HepG2 (cell line): ENCODE measurements around the gene UNC5A. TPM values are rescaled to one million over a fixed set of nuclear protein-coding genes. Genes with fewer than 3 reads are reported as not detected.

Experiments
- ATAC-seq: fragments of 200-7000 bp; cut with Tn5 transposase; 3 replicates; pipeline ENCODE4 v1.9.1; 2020; ENCODE audit warnings: mild to moderate bottlenecking, moderate library complexity
- BruUV-seq: library from RNA; stranded (reverse); fragments of 400-500 nt; replicated peaks from 2 replicates; lab custom pipeline; 2021; lab: Mats Ljungman, UMichigan
- CTCF ChIA-PET: fragments of 300-600 bp; formaldehyde crosslinking; extraction: SDS; loops from one replicate; lab custom pipeline; 2021; ENCODE audit warnings: low total read pairs, inconsistent platforms, low intra/inter-chr PET ratio; lab: Yijun Ruan, JAX
- POLR2A ChIA-PET: fragments of 350-600 bp; sonication (Branson Sonifier 250); formaldehyde crosslinking; loops from one replicate; lab custom pipeline; 2020; ENCODE audit warnings: antibody characterized with exemption, inconsistent platforms; lab: Yijun Ruan, JAX
- DNase-seq: peaks from one replicate; pipeline ENCODE4 v3.0.0-alpha.2; 2015; ENCODE audit warnings: low spot score
- FAIRE-seq: peaks from 3 replicates; lab custom pipeline; 2011; peaks lifted over from hg19 to GRCh38; lab: Jason Lieb, UNC
- H2AFZ ChIP-seq: one replicate; pipeline ENCODE4 v1.6.1; 2011; ENCODE audit warnings: low read length, inconsistent platforms
- H3K27ac ChIP-seq: fragments of 300-600 bp; 3 replicates; pipeline ENCODE4 v1.8.0; 2011; ENCODE audit warnings: mixed run types, mild to moderate bottlenecking, mixed read lengths, low read length, inconsistent platforms; ENCODE audit not compliant: insufficient read depth; ENCODE audit errors: extremely low read length
- H3K27me3 ChIP-seq, 2 experiments: fragments of 200-600 bp in 1 of 2; 2 replicates in 1 of 2; 3 replicates in 1 of 2; pipeline versions ENCODE4 v1.6.0 to v1.8.0; 2011; ENCODE audit warnings: low read length in 2 of 2, mild to moderate bottlenecking in 2 of 2, moderate library complexity in 2 of 2, inconsistent platforms in 1 of 2; ENCODE audit not compliant: insufficient read depth in 2 of 2, control insufficient read depth in 1 of 2
- H3K36me3 ChIP-seq, 2 experiments: fragments of 200-600 bp in 1 of 2; replicated peaks in 1 of 2; 2 replicates in 1 of 2; 3 replicates in 1 of 2; pipeline versions ENCODE4 v1.5.1 to v1.8.0; 2011; ENCODE audit warnings: low read length in 2 of 2, inconsistent platforms in 1 of 2; ENCODE audit not compliant: insufficient read depth in 2 of 2, control insufficient read depth in 1 of 2
- H3K4me1 ChIP-seq: 2 replicates; pipeline ENCODE4 v1.5.1; 2012; ENCODE audit warnings: low read length, inconsistent platforms; ENCODE audit not compliant: insufficient read depth
- H3K4me2 ChIP-seq: 2 replicates; pipeline ENCODE4 v1.6.0; 2011; ENCODE audit warnings: low read depth, low read length, inconsistent platforms
- H3K4me3 ChIP-seq, 3 experiments: fragments of 200-600 bp in 1 of 3; sonication (generic), shearing (Covaris generic) in 1 of 3; replicated peaks in 1 of 3; 2 replicates each; pipeline ENCODE4 v1.5.1; 2011 to 2016; ENCODE audit warnings: low read length in 3 of 3, inconsistent platforms in 2 of 3, low read depth in 2 of 3, mild to moderate bottlenecking in 2 of 3, control low read depth in 1 of 3, mixed read lengths in 1 of 3; ENCODE audit not compliant: insufficient read depth in 1 of 3
- H3K79me2 ChIP-seq: one replicate; pipeline ENCODE4 v1.6.1; 2011; ENCODE audit warnings: low read length, inconsistent platforms; ENCODE audit not compliant: insufficient read depth
- H3K9ac ChIP-seq: 2 replicates; pipeline ENCODE4 v1.6.0; 2011; ENCODE audit warnings: mild to moderate bottlenecking, low read depth, low read length, inconsistent platforms; ENCODE audit not compliant: insufficient read depth
- H3K9me3 ChIP-seq: 2 replicates; pipeline ENCODE4 v1.5.1; 2012; ENCODE audit warnings: mild to moderate bottlenecking, low read length
- H4K20me1 ChIP-seq: 2 replicates; pipeline ENCODE4 v1.6.0; 2011; ENCODE audit warnings: inconsistent platforms, mild to moderate bottlenecking, low read length, moderate library complexity; ENCODE audit not compliant: insufficient read depth
- FIP1L1 ChIP-seq: fragments of 200-400 bp; formaldehyde crosslinking; IDR thresholded peaks from 2 replicates; pipeline ENCODE4 v1.6.1; 2018; ENCODE audit warnings: low read depth, mild to moderate bottlenecking, low read length, moderate library complexity, borderline replicate concordance; ENCODE audit not compliant: insufficient read depth
- HOXA5 ChIP-seq: sonication (generic); formaldehyde crosslinking; IDR thresholded peaks from 2 replicates; pipeline ENCODE4 v1.4.0; 2020; ENCODE audit warnings: missing genetic modification reagents
- MIXL1 ChIP-seq: IDR thresholded peaks from 2 replicates; pipeline ENCODE4 v1.6.1; 2016
- NR2C2 ChIP-seq: sonication (generic); formaldehyde crosslinking; IDR thresholded peaks from 2 replicates; pipeline ENCODE4 v1.4.0; 2020; ENCODE audit warnings: missing genetic modification reagents, mild to moderate bottlenecking, moderate library complexity, borderline replicate concordance
- POLR2AphosphoS2 ChIP-seq: IDR thresholded peaks from 2 replicates; pipeline ENCODE4 v1.6.1; 2011; ENCODE audit warnings: low read depth, low read length, improper control_type of control experiment
- U2AF1 ChIP-seq: fragments of 200-400 bp; formaldehyde crosslinking; optimal IDR thresholded peaks from 2 replicates; pipeline ENCODE3; 2017; ENCODE audit warnings: mild to moderate bottlenecking, low read depth, low read length
- ZFP91 ChIP-seq: sonication (generic); formaldehyde crosslinking; IDR thresholded peaks from 2 replicates; pipeline ENCODE4 v1.9.0; 2022; ENCODE audit warnings: missing genetic modification reagents, mild to moderate bottlenecking, borderline replicate concordance
- WGBS: methylation state at CpG from one replicate; pipeline ENCODE4 v1.1.6; 2017; ENCODE audit warnings: low lambda C conversion rate; 5-methylcytosine and 5-hydroxymethylcytosine counted together
- in situ Hi-C: cut with HindIII; loops from 2 replicates; pipeline ENCODE4 v1.10.0; 2017; ENCODE audit warnings: low pct_unique_long_range_greater_than_20kb; ENCODE audit not compliant: extremely low pct_ligation_motif_present
- intact Hi-C: fragments of 100-400 bp; cut with micrococcal nuclease; formaldehyde crosslinking; loops from one replicate; pipeline ENCODE4 v1.10.0; 2022; ENCODE audit not compliant: unreplicated experiment
- polyA plus RNA-seq, 8 experiments: library from polyadenylated mRNA; depleted of rRNA in 3 of 8; stranded (reverse) in 7 of 8; unstranded in 1 of 8; fragments of >200 nt; fragmentation: Illumina TruSeq in 4 of 8; extraction: Trizol in 4 of 8; gene quantifications; 2 replicates each; pipeline versions ENCODE4 v1.2.1 to v1.2.3, GENCODE V29; 2011 to 2016; ENCODE audit warnings: low read depth in 4 of 8, missing spikeins in 1 of 8, mixed read lengths in 1 of 8; ENCODE audit not compliant: insufficient read depth in 1 of 8
- total RNA-seq, 5 experiments: library from RNA; depleted of rRNA; stranded (reverse); fragments of >200 nt; fragmentation: Illumina TruSeq; extraction: Trizol; gene quantifications; 2 replicates each; pipeline ENCODE4 v1.2.3, GENCODE V29; 2016; ENCODE audit warnings: low read depth in 1 of 5
- TF ChIP-seq, protein P1 (sequence below): sonication (generic); formaldehyde crosslinking; IDR thresholded peaks from 2 replicates; pipeline ENCODE4 v1.4.0; 2020; ENCODE audit warnings: missing genetic modification reagents, borderline replicate concordance

The UNC5A gene
- total and polyA plus RNA-seq, 2 of the 13 experiments (the other 11 are each of a cell fraction or from before 2014, with no cell fraction given), result not detected

- Histone ChIP-seq H3K4me2 (no peak overlapping the region), H4K20me1 (0 out of 2 replicates have a peak, but pooled peaks cover 3% of the 10 kb centered on the region), H3K79me2 (no peaks in the 10 kb centered on the region), H3K4me3 (no peak overlapping the region), H3K36me3 (peaks cover 2 to 41% of the 10 kb centered on the region in 2 experiments; a peak in 4 of 5 replicates), H3K4me1 (no peaks in the 10 kb centered on the region), H2AFZ (no peak overlapping the region), H3K27me3 (no peaks in the 10 kb centered on the region), H3K9ac (no peak overlapping the region), H3K27ac (no peak overlapping the region), H3K9me3 (no peaks in the 10 kb centered on the region)
- FAIRE-seq (no peak), ATAC-seq (no peak), DNase-seq (no peak)
- no TSS peak for BruUV-seq
- ChIA-PET CTCF (no interaction called here), POLR2A (no interaction called here)
- in situ Hi-C loops, result no loop called here
- WGBS, result 95% methylated on average over 2 of the region's 2 CpGs
- TF ChIP-seq FIP1L1, result no peak
- no peak for TF ChIP-seq U2AF1
- TF ChIP-seq POLR2AphosphoS2, result no peak
- TF ChIP-seq MIXL1 (CRISPR knock-in tag), result no peak
- TF ChIP-seq NR2C2 (CRISPR knock-in tag), result no peak
- TF ChIP-seq ZFP91, result no peak
- TF ChIP-seq, protein P1, sequence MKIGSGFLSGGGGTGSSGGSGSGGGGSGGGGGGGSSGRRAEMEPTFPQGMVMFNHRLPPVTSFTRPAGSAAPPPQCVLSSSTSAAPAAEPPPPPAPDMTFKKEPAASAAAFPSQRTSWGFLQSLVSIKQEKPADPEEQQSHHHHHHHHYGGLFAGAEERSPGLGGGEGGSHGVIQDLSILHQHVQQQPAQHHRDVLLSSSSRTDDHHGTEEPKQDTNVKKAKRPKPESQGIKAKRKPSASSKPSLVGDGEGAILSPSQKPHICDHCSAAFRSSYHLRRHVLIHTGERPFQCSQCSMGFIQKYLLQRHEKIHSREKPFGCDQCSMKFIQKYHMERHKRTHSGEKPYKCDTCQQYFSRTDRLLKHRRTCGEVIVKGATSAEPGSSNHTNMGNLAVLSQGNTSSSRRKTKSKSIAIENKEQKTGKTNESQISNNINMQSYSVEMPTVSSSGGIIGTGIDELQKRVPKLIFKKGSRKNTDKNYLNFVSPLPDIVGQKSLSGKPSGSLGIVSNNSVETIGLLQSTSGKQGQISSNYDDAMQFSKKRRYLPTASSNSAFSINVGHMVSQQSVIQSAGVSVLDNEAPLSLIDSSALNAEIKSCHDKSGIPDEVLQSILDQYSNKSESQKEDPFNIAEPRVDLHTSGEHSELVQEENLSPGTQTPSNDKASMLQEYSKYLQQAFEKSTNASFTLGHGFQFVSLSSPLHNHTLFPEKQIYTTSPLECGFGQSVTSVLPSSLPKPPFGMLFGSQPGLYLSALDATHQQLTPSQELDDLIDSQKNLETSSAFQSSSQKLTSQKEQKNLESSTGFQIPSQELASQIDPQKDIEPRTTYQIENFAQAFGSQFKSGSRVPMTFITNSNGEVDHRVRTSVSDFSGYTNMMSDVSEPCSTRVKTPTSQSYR (CRISPR knock-in tag), result no peak
- TF ChIP-seq HOXA5, result no peak
- intact Hi-C loops, result no loop called here
Observed at GRCh38 chr5:176915906-176916305, 105.5 kb downstream of the UNC5A start.
